ENCODE results near the gene ELANE. TPM values are rescaled to one million over a fixed set of nuclear protein-coding genes. Genes with fewer than 3 reads are reported as not detected.

The ELANE gene
- total and polyA plus RNA-seq, 9 of the 15 experiments (the other 6 are each of a cell fraction or from before 2014, with no cell fraction given) = not detected

DNA sequence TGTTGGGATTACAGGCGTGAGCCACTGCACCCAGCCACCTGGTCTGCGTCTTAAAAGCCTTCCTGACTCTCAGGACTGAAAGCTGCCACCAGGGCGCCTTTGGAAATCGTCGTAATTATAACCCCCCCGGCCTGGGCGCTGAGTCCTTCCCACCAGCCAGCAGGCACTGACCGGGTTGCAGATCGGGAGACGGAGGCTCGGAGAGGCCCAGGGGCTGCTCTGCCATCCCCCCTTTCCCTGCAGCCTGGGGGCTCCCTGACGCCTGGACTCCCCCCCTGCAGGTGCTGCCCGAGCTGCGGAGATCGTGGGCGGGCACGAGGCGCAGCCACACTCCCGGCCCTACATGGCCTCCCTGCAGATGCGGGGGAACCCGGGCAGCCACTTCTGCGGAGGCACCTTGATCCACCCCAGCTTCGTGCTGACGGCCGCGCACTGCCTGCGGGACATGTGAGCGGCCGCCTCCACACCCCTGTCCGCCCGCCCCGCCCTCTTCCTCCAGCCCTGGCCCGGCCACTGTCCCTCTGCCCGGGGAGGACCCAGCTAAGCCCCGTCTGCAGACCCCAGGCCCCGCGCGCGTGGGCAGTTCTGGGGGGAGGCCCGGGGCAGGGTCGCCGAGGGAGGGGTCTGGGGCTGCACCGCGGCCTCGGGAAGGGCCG is 8.8 kb upstream of the ELANE start (continued):
- TF ChIP-seq, protein P1, sequence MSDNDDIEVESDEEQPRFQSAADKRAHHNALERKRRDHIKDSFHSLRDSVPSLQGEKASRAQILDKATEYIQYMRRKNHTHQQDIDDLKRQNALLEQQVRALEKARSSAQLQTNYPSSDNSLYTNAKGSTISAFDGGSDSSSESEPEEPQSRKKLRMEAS (CRISPR knock-in tag; IDR thresholded peaks at IDR 0.05) = peak; percentile 84
- TF ChIP-seq ZNF316 (IDR thresholded peaks at IDR 0.05) (no peak), ZNF354B (CRISPR knock-in tag; IDR thresholded peaks at IDR 0.05) (no peak), TCF3 (CRISPR knock-in tag; IDR thresholded peaks at IDR 0.05) (no peak), FOXA1 (IDR thresholded peaks at IDR 0.05; ENCODE audit: borderline replicate concordance) (no peak), PURB (CRISPR knock-in tag; IDR thresholded peaks at IDR 0.05; ENCODE audit: low read depth) (no peak), ZNF696 (CRISPR knock-in tag; conservative IDR thresholded peaks at IDR 0.05) (no peak), ZC3H8 (IDR thresholded peaks at IDR 0.05) (no peak), ELF4 (CRISPR knock-in tag; IDR thresholded peaks at IDR 0.05) (no peak), ZNF589 (CRISPR knock-in tag; IDR thresholded peaks at IDR 0.05; ENCODE audit: low read depth) (no peak), PHB (CRISPR knock-in tag; IDR thresholded peaks at IDR 0.05) (no peak), ZNF507 (tag; conservative IDR thresholded peaks at IDR 0.05) (no peak), HMGN3 (IDR thresholded peaks at IDR 0.05; ENCODE audit: borderline replicate concordance, extremely low read depth, insufficient read length, low read depth, low read length) (peak; percentile 16)
- TF ChIP-seq, protein P2, sequence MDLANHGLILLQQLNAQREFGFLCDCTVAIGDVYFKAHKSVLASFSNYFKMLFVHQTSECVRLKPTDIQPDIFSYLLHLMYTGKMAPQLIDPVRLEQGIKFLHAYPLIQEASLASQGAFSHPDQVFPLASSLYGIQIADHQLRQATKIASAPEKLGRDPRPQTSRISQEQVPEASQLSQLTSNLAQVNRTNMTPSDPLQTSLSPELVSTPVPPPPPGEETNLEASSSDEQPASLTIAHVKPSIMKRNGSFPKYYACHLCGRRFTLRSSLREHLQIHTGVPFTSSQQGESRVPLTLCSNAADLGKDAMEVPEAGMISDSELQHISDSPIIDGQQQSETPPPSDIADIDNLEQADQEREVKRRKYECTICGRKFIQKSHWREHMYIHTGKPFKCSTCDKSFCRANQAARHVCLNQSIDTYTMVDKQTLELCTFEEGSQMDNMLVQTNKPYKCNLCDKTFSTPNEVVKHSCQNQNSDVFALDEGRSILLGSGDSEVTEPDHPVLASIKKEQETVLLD (IDR thresholded peaks at IDR 0.05) = no peak
- TF ChIP-seq, protein P3, sequence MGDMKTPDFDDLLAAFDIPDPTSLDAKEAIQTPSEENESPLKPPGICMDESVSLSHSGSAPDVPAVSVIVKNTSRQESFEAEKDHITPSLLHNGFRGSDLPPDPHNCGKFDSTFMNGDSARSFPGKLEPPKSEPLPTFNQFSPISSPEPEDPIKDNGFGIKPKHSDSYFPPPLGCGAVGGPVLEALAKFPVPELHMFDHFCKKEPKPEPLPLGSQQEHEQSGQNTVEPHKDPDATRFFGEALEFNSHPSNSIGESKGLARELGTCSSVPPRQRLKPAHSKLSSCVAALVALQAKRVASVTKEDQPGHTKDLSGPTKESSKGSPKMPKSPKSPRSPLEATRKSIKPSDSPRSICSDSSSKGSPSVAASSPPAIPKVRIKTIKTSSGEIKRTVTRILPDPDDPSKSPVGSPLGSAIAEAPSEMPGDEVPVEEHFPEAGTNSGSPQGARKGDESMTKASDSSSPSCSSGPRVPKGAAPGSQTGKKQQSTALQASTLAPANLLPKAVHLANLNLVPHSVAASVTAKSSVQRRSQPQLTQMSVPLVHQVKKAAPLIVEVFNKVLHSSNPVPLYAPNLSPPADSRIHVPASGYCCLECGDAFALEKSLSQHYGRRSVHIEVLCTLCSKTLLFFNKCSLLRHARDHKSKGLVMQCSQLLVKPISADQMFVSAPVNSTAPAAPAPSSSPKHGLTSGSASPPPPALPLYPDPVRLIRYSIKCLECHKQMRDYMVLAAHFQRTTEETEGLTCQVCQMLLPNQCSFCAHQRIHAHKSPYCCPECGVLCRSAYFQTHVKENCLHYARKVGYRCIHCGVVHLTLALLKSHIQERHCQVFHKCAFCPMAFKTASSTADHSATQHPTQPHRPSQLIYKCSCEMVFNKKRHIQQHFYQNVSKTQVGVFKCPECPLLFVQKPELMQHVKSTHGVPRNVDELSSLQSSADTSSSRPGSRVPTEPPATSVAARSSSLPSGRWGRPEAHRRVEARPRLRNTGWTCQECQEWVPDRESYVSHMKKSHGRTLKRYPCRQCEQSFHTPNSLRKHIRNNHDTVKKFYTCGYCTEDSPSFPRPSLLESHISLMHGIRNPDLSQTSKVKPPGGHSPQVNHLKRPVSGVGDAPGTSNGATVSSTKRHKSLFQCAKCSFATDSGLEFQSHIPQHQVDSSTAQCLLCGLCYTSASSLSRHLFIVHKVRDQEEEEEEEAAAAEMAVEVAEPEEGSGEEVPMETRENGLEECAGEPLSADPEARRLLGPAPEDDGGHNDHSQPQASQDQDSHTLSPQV (IDR thresholded peaks at IDR 0.05) = peak; percentile 50; the same call in 1 of the 2 replicates
- TF ChIP-seq, protein P4, sequence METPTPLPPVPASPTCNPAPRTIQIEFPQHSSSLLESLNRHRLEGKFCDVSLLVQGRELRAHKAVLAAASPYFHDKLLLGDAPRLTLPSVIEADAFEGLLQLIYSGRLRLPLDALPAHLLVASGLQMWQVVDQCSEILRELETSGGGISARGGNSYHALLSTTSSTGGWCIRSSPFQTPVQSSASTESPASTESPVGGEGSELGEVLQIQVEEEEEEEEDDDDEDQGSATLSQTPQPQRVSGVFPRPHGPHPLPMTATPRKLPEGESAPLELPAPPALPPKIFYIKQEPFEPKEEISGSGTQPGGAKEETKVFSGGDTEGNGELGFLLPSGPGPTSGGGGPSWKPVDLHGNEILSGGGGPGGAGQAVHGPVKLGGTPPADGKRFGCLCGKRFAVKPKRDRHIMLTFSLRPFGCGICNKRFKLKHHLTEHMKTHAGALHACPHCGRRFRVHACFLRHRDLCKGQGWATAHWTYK (CRISPR knock-in tag; IDR thresholded peaks at IDR 0.05) = no peak
- TF ChIP-seq, protein P5, sequence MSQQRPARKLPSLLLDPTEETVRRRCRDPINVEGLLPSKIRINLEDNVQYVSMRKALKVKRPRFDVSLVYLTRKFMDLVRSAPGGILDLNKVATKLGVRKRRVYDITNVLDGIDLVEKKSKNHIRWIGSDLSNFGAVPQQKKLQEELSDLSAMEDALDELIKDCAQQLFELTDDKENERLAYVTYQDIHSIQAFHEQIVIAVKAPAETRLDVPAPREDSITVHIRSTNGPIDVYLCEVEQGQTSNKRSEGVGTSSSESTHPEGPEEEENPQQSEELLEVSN (IDR thresholded peaks at IDR 0.05; ENCODE audit: borderline replicate concordance in 1 of 2, extremely low read depth in 1 of 2, insufficient read depth in 1 of 2, insufficient read length in 1 of 2, low read depth in 1 of 2, low read length in 1 of 2, poor library complexity in 1 of 2, severe bottlenecking in 1 of 2) = peak; percentile 83 to 91
- TF ChIP-seq, protein P6, sequence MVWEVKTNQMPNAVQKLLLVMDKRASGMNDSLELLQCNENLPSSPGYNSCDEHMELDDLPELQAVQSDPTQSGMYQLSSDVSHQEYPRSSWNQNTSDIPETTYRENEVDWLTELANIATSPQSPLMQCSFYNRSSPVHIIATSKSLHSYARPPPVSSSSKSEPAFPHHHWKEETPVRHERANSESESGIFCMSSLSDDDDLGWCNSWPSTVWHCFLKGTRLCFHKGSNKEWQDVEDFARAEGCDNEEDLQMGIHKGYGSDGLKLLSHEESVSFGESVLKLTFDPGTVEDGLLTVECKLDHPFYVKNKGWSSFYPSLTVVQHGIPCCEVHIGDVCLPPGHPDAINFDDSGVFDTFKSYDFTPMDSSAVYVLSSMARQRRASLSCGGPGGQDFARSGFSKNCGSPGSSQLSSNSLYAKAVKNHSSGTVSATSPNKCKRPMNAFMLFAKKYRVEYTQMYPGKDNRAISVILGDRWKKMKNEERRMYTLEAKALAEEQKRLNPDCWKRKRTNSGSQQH (CRISPR knock-in tag; IDR thresholded peaks at IDR 0.05) = no peak
